ENCODE results near the gene HPSE2. TPM values are rescaled to one million over a fixed set of nuclear protein-coding genes. Genes with fewer than 3 reads are reported as not detected.

The HPSE2 gene
- total and polyA plus RNA-seq, 8 donors = 0.58 to 15.8 (median 2.0) TPM

- intact Hi-C loops (cut with DNase I; ENCODE audit: low total_unique reads) = no loop called here
- Histone ChIP-seq H3K27me3 (no peaks in the 10 kb centered on the region), H3K4me1 (no peaks in the 10 kb centered on the region), H3K27ac (no peak overlapping the region), H3K4me3 (no peak overlapping the region), H3K9me3 (peaks cover 0 to 9% (median 3%) of the 10 kb centered on the region in 4 donors), H3K36me3 (no peaks in the 10 kb centered on the region)
- 91 to 98% (median 92%) methylated on average over 2 of the region's 2 CpGs for WGBS, 5 donors
- DNase-seq = no peak
- TF ChIP-seq POLR2A (IDR thresholded peaks at IDR 0.05) (no peak), EP300 (IDR thresholded peaks at IDR 0.05) (no peak), POLR2AphosphoS5 (IDR thresholded peaks at IDR 0.05) (no peak)
- TF ChIP-seq, protein P1, sequence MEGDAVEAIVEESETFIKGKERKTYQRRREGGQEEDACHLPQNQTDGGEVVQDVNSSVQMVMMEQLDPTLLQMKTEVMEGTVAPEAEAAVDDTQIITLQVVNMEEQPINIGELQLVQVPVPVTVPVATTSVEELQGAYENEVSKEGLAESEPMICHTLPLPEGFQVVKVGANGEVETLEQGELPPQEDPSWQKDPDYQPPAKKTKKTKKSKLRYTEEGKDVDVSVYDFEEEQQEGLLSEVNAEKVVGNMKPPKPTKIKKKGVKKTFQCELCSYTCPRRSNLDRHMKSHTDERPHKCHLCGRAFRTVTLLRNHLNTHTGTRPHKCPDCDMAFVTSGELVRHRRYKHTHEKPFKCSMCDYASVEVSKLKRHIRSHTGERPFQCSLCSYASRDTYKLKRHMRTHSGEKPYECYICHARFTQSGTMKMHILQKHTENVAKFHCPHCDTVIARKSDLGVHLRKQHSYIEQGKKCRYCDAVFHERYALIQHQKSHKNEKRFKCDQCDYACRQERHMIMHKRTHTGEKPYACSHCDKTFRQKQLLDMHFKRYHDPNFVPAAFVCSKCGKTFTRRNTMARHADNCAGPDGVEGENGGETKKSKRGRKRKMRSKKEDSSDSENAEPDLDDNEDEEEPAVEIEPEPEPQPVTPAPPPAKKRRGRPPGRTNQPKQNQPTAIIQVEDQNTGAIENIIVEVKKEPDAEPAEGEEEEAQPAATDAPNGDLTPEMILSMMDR (IDR thresholded peaks at IDR 0.05) = no peak
These were observed 373.7 kb downstream of the HPSE2 start for GRCh38 chr10:98861962-98862361.

- DNase-seq = no peak
- no peaks in the 10 kb centered on the region for H3K36me3 ChIP-seq
- intact Hi-C loops (cut with DNase I; ENCODE audit: low total_unique reads) = no loop called here
- H3K9me3 ChIP-seq = no peaks in the 10 kb centered on the region
- no peak overlapping the region for H3K27ac ChIP-seq
- no peaks in the 10 kb centered on the region for H3K27me3 ChIP-seq
- TF ChIP-seq, protein P1 (IDR thresholded peaks at IDR 0.05) = no peak
- TF ChIP-seq POLR2A (IDR thresholded peaks at IDR 0.05) (no peak), POLR2AphosphoS5 (IDR thresholded peaks at IDR 0.05) (no peak), EP300 (IDR thresholded peaks at IDR 0.05) (no peak)
- H3K4me1 ChIP-seq = no peaks in the 10 kb centered on the region
- no peak overlapping the region for H3K4me3 ChIP-seq
- 64 to 85% (median 77%) methylated on average over 2 of the region's 2 CpGs for WGBS, 5 donors
These were observed 377.1 kb downstream of the HPSE2 start for GRCh38 chr10:98858525-98858924.

DNA sequence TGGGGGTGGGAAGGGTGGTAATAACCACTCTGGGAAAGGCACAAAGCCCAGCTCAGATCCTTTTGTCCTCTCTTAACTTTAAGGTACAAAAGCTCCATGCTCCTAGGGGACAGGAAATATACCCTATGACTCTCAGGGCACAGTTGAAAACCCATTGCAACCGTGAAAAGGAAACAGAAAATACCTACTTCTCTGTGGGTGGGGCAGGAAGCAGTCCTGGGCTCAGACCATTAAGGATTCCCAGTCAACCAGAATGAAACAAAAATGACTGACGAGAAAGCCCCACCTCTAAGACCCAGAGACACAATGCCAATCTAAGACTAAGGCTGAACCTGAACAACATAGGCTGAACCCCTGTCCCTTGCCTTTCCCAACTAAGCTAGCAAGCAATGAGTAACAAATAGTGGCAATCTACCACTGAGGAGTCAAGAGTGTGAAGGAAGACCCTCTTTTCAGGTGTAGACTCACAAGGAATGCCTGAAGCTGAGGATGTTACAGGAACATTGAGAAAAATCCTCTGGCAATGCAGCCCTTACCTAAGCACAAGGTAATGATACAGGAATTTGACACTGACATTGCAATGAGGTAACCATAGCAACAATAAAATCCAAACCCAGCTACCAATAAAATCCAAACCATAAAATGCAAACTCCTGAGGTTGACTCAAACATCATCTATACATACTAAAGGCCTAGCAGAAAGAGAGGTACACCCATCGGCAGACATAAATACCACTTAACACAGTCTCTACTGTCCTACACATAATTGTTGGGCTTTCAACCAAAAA lies 380.1 kb downstream of the HPSE2 start:
- 52 to 75% (median 66%) methylated on average over 3 of the region's 3 CpGs for WGBS, 5 donors
- H3K4me3 ChIP-seq = no peak overlapping the region
- no peaks in the 10 kb centered on the region for H3K36me3 ChIP-seq
- intact Hi-C loops (cut with DNase I; ENCODE audit: low total_unique reads) = no loop called here
- no peak overlapping the region for H3K27ac ChIP-seq
- no peak for DNase-seq
- H3K27me3 ChIP-seq = no peaks in the 10 kb centered on the region
- no peak for TF ChIP-seq POLR2AphosphoS5 (IDR thresholded peaks at IDR 0.05)
- TF ChIP-seq, protein P1 (IDR thresholded peaks at IDR 0.05) = no peak
- no peak for TF ChIP-seq EP300 (IDR thresholded peaks at IDR 0.05)
- TF ChIP-seq POLR2A (IDR thresholded peaks at IDR 0.05) = no peak
- H3K4me1 ChIP-seq = no peaks in the 10 kb centered on the region
- no peaks in the 10 kb centered on the region for H3K9me3 ChIP-seq

DNA sequence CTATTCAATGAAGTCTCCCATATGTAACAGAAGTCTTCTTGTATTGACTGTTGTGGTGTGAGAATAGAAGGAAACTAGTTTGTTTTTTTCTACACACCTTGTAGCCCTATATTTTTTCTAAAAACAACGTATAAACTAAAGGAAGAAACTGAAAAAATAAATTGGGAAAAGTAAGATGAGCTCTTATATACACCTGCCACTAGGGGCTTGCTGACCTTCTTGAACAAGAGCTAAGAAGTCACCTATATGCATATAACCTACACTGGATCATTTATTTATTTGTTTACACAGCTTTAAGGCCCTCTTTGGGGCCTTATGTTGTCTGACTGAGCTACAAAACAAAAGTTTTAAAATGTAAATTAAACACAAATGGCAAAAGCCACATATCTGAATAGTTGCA lies 383.0 kb downstream of the HPSE2 start:
- WGBS, 5 donors = 50 to 55% (median 53%) methylated on average over 1 of the region's 1 CpG
- DNase-seq = no peak
- Histone ChIP-seq H3K36me3 (no peaks in the 10 kb centered on the region), H3K9me3 (no peaks in the 10 kb centered on the region), H3K27me3 (no peaks in the 10 kb centered on the region), H3K4me1 (no peaks in the 10 kb centered on the region), H3K27ac (no peak overlapping the region), H3K4me3 (no peak overlapping the region)
- intact Hi-C loops (cut with DNase I; ENCODE audit: low total_unique reads) = no loop called here
- TF ChIP-seq EP300 (IDR thresholded peaks at IDR 0.05) (no peak), POLR2AphosphoS5 (IDR thresholded peaks at IDR 0.05) (no peak)

DNA sequence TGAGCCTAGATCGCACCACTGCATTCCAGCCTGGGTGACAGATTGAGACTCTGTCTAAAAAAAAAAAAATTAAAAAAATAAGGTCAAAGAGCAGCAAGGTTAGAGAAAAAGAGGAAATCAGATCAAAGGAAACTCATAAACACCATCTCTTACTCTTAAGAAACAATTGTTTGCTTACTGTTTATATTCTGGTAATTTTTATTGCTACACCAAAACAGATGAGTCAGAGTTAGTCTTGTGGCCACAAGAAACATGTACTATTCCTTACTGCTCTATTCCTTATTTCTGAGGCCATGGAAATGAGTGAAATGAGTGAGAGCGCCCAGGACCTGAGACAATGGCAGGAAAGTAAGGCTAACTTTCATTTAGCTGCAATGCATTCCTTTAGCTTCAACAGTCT lies 387.3 kb downstream of the HPSE2 start:
- Histone ChIP-seq H3K9me3 (no peaks in the 10 kb centered on the region), H3K4me3 (no peak overlapping the region), H3K4me1 (no peaks in the 10 kb centered on the region), H3K27ac (no peak overlapping the region), H3K36me3 (no peaks in the 10 kb centered on the region), H3K27me3 (no peaks in the 10 kb centered on the region)
- 79 to 89% (median 86%) methylated on average over 2 of the region's 2 CpGs for WGBS, 5 donors
- DNase-seq = no peak
- intact Hi-C loops (cut with DNase I; ENCODE audit: low total_unique reads) = no loop called here
- TF ChIP-seq POLR2A (IDR thresholded peaks at IDR 0.05) = no peak
- TF ChIP-seq POLR2AphosphoS5 (IDR thresholded peaks at IDR 0.05) = no peak
- TF ChIP-seq EP300 (IDR thresholded peaks at IDR 0.05) = no peak
